ENCODE data around the gene TAGAP. TPM values are rescaled to one million over a fixed set of nuclear protein-coding genes. Genes with fewer than 3 reads are reported as not detected.

Gene TAGAP
- total RNA-seq, 1 experiment from 2014 or later = 0.30 TPM

GRCh38 chr6:159077123-159077522 is 32.3 kb upstream of the TAGAP start:
- ChIA-PET POLR2A (no interaction called here), CTCF (no interaction called here), RAD21 (ENCODE audit: low non-redundant PET in 1 of 2, low total read pairs in 2 of 2, uncharacterized antibody in 2 of 2, unreplicated experiment in 2 of 2) (no interaction called here)
- no peaks in the 10 kb centered on the region for H4K20me1 ChIP-seq (ENCODE audit: insufficient read depth)
- H3K4me2 ChIP-seq (ENCODE audit: low read length) = no peak overlapping the region
- H3K4me1 ChIP-seq (ENCODE audit: control insufficient read depth in 1 of 2, insufficient read depth in 2 of 2, low read length in 2 of 2) = peaks cover 0 to 6% of the 10 kb centered on the region in 2 experiments; a peak in 1 of 4 replicates
- DNase-seq (ENCODE audit: low read depth, low spot score) (no peak), ATAC-seq (no peak)
- no peak for TF ChIP-seq ZBTB33 (IDR thresholded peaks at IDR 0.05; ENCODE audit: extremely low read depth, insufficient replicate concordance, low read length)
- no peak for TF ChIP-seq ZNF274 (IDR thresholded peaks at IDR 0.05; ENCODE audit: low read depth, low read length)
- no peak for TF ChIP-seq YY1 (IDR thresholded peaks at IDR 0.05; ENCODE audit: extremely low read depth, insufficient replicate concordance, low read depth, low read length)
- no peaks in the 10 kb centered on the region for H3K27me3 ChIP-seq (ENCODE audit: insufficient read depth, low read length)
- H3K36me3 ChIP-seq (ENCODE audit: control insufficient read depth in 1 of 2, insufficient read depth in 2 of 2, low read length in 2 of 2) = no peaks in the 10 kb centered on the region
- no peaks in the 10 kb centered on the region for H3K9me3 ChIP-seq (ENCODE audit: control insufficient read depth in 1 of 2, insufficient read depth in 1 of 2, low read depth in 1 of 2, low read length in 2 of 2)
- intact Hi-C loops (cut with micrococcal nuclease) = no loop called here
- no peak overlapping the region for H3K27ac ChIP-seq (ENCODE audit: low read depth, low read length)
- H3K4me3 ChIP-seq (replicated peaks in 1 of 2; ENCODE audit: low read depth in 1 of 2, low read length in 2 of 2) = no peak overlapping the region
- no TSS peak for BruUV-seq (replicated peaks)
- no peaks in the 10 kb centered on the region for H3K9me2 ChIP-seq (ENCODE audit: insufficient read depth)
- H3K9ac ChIP-seq (ENCODE audit: low read length) = no peak overlapping the region
- no peak overlapping the region for H2AFZ ChIP-seq (ENCODE audit: low read depth, low read length, poor library complexity, severe bottlenecking)
- H3K79me2 ChIP-seq (ENCODE audit: insufficient read depth, low read length) = no peaks in the 10 kb centered on the region

GRCh38 chr6:159075506-159076228 is 30.9 kb upstream of the TAGAP start:
- H4K20me1 ChIP-seq (ENCODE audit: insufficient read depth) = no peaks in the 10 kb centered on the region
- no peaks in the 10 kb centered on the region for H3K9me2 ChIP-seq (ENCODE audit: insufficient read depth)
- no peak overlapping the region for H2AFZ ChIP-seq (ENCODE audit: low read depth, low read length, poor library complexity, severe bottlenecking)
- CTCF ChIA-PET = no interaction called here
- no peak overlapping the region for H3K4me2 ChIP-seq (ENCODE audit: low read length)
- H3K36me3 ChIP-seq (ENCODE audit: control insufficient read depth in 1 of 2, insufficient read depth in 2 of 2, low read length in 2 of 2) = no peaks in the 10 kb centered on the region
- POLR2A ChIA-PET = interaction anchor here (0.5 kb wide), 1 partner anchor 78 kb away, joined by 3 read pairs; no protein-coding TSS in a partner anchor
- TF ChIP-seq CTCF (IDR thresholded peaks at IDR 0.05 in 2 of 3, conservative IDR thresholded peaks at IDR 0.05 in 1 of 3; ENCODE audit: borderline replicate concordance in 1 of 3, insufficient read depth in 1 of 3, low read depth in 2 of 3, low read length in 2 of 3) (peak in 1 of 3 experiments; percentile 36; a peak in 2 of 6 replicates), TCF7L2 (IDR thresholded peaks at IDR 0.05; ENCODE audit: borderline replicate concordance, extremely low read depth, insufficient read depth, insufficient read length) (no peak)
- DNase-seq (ENCODE audit: low read depth, low spot score) = no peak
- BruUV-seq (replicated peaks) = no TSS peak
- H3K27me3 ChIP-seq (ENCODE audit: insufficient read depth, low read length) = no peaks in the 10 kb centered on the region
- H3K4me3 ChIP-seq (replicated peaks in 1 of 2; ENCODE audit: low read depth in 1 of 2, low read length in 2 of 2) = no peak overlapping the region
- H3K9ac ChIP-seq (ENCODE audit: low read length) = no peak overlapping the region
- peak; percentile 48 for ATAC-seq
- RAD21 ChIA-PET (ENCODE audit: low non-redundant PET in 1 of 2, low total read pairs in 2 of 2, uncharacterized antibody in 2 of 2, unreplicated experiment in 2 of 2) = no interaction called here
- H3K4me1 ChIP-seq (ENCODE audit: control insufficient read depth in 1 of 2, insufficient read depth in 2 of 2, low read length in 2 of 2) = peaks cover 0 to 6% of the 10 kb centered on the region in 2 experiments; a peak in 1 of 4 replicates
- no peaks in the 10 kb centered on the region for H3K9me3 ChIP-seq (ENCODE audit: control insufficient read depth in 1 of 2, insufficient read depth in 1 of 2, low read depth in 1 of 2, low read length in 2 of 2)
- H3K27ac ChIP-seq (ENCODE audit: low read depth, low read length) = no peak overlapping the region
- intact Hi-C loops (cut with micrococcal nuclease) = no loop called here
- H3K79me2 ChIP-seq (ENCODE audit: insufficient read depth, low read length) = no peaks in the 10 kb centered on the region

Measured in HCT116 (cell line).